ENCODE measurements around the gene PPRC1. TPM values are rescaled to one million over a fixed set of nuclear protein-coding genes. Genes with fewer than 3 reads are reported as not detected.

PPRC1 gene
- total RNA-seq, 1 experiment from 2014 or later = 43.9 TPM

DNA sequence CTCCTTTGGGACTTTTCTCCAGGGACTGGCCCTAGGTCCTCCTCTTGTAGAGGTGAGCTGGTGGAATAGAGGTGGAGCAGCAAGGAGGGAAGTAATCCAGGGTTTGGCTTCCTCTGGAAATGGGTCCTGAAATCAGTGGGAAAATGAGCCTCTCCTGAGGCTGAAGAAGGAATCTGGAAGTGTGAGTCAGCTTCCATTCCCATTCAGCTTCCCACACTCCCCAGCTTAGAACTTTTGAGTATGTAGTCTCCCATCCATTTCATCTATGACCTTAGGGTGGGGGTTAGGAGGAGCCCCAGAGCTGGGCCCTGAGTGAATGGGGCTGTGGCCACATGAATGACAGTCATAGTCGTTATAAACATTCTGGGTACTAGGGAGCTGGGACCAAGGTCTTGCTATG lies 30.4 kb upstream of the PPRC1 start:
- TF ChIP-seq, protein P1, sequence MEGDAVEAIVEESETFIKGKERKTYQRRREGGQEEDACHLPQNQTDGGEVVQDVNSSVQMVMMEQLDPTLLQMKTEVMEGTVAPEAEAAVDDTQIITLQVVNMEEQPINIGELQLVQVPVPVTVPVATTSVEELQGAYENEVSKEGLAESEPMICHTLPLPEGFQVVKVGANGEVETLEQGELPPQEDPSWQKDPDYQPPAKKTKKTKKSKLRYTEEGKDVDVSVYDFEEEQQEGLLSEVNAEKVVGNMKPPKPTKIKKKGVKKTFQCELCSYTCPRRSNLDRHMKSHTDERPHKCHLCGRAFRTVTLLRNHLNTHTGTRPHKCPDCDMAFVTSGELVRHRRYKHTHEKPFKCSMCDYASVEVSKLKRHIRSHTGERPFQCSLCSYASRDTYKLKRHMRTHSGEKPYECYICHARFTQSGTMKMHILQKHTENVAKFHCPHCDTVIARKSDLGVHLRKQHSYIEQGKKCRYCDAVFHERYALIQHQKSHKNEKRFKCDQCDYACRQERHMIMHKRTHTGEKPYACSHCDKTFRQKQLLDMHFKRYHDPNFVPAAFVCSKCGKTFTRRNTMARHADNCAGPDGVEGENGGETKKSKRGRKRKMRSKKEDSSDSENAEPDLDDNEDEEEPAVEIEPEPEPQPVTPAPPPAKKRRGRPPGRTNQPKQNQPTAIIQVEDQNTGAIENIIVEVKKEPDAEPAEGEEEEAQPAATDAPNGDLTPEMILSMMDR (IDR thresholded peaks at IDR 0.05; ENCODE audit: unreplicated experiment) = no peak
- H3K27me3 Mint-ChIP-seq (ENCODE audit: unreplicated experiment) = no peaks in the 10 kb centered on the region
- CTCF ChIA-PET = no interaction called here
- no peak for DNase-seq
- no peak overlapping the region for H3K27ac Mint-ChIP-seq (ENCODE audit: unreplicated experiment)
- H3K36me3 Mint-ChIP-seq (ENCODE audit: insufficient read depth, unreplicated experiment) = no peaks in the 10 kb centered on the region
- no peaks in the 10 kb centered on the region for H3K4me1 Mint-ChIP-seq (ENCODE audit: low read depth, unreplicated experiment)
- no TSS peak for BruUV-seq (replicated peaks)
- no peaks in the 10 kb centered on the region for H3K9me3 Mint-ChIP-seq (ENCODE audit: low read depth, unreplicated experiment)
- H3K4me3 Mint-ChIP-seq (ENCODE audit: low read depth, unreplicated experiment) = no peak overlapping the region
- intact Hi-C loops (cut with micrococcal nuclease; ENCODE audit: unreplicated experiment) = no loop called here

DNA sequence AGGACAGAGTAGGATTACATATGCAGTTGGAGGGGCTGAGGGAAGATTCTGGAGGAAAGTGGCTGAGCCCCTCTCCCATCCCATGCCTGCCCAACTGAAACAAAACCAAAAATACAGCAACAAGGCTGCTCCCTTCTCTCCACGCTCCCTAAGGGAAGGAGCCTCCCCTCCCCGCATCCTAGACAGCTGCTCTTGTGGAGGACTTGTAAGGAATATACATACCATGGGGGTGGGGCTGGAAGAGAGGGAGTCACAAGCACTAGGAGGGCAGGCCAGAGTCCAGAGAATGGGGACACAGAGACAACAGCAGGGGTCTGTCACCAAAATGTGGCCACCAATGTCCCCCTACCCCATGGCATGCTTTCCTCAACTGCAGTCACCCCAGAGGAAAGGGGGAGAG lies 25.8 kb upstream of the PPRC1 start:
- Mint-ChIP-seq H3K36me3 (ENCODE audit: insufficient read depth, unreplicated experiment) (no peaks in the 10 kb centered on the region), H3K27me3 (ENCODE audit: unreplicated experiment) (no peaks in the 10 kb centered on the region), H3K4me1 (ENCODE audit: low read depth, unreplicated experiment) (no peaks in the 10 kb centered on the region), H3K27ac (ENCODE audit: unreplicated experiment) (no peak overlapping the region), H3K4me3 (ENCODE audit: low read depth, unreplicated experiment) (no peak overlapping the region), H3K9me3 (ENCODE audit: low read depth, unreplicated experiment) (no peaks in the 10 kb centered on the region)
- intact Hi-C loops (cut with micrococcal nuclease; ENCODE audit: unreplicated experiment) = no loop called here
- no peak for DNase-seq
- no TSS peak for BruUV-seq (replicated peaks)
- CTCF ChIA-PET = no interaction called here
- TF ChIP-seq, protein P1 (IDR thresholded peaks at IDR 0.05; ENCODE audit: unreplicated experiment) = no peak

DNA sequence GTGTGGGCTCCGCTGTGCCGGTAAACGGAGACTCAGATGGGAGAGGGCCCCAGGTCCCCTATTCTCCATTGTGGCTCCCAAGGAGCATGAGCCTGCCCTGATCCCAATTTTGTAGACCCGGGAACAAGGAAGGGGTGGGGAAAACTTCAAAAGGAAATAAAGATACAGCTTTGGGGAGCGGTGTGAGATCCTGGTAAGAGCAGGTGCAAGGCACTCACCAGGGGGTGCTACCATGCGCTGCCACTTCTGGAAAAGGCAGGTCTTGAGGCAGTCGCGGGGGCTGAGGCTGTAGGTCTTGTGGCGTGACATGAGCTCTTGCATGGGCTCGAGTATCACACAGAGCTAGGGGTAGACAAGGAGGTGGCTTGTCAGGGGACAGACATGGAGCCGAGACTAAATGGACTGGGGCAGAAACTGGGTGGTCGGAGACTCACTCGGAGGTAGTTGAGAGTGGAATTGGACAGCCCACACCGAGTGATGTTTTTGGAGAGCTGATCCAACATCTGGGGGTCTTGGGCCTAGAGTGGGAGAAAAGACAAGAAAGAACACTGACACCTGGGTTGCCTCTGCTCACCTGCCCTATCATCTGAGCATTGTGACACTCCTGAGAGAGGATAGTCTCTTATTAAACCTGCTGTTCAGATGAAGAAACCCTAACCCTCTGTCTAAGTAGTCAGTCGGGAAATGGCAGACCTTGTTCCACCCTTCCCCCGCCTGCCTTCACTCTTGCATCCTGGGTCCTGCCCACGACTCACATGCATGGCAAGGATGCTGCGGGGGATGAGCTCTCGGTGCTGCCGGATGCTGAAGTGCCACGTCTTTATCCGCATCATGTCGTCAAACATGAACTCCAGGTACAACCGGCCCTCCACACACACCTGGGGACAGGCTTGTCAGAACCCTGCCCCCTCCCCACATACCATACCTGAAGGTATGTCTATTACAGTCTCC lies 23.4 kb upstream of the PPRC1 start:
- no TSS peak for BruUV-seq (replicated peaks)
- DNase-seq = no peak
- intact Hi-C loops (cut with micrococcal nuclease; ENCODE audit: unreplicated experiment) = no loop called here
- CTCF ChIA-PET = no interaction called here
- Mint-ChIP-seq H3K27ac (ENCODE audit: unreplicated experiment) (no peak overlapping the region), H3K9me3 (ENCODE audit: low read depth, unreplicated experiment) (no peaks in the 10 kb centered on the region), H3K4me1 (ENCODE audit: low read depth, unreplicated experiment) (peaks cover 11% of the 10 kb centered on the region), H3K4me3 (ENCODE audit: low read depth, unreplicated experiment) (no peak overlapping the region), H3K27me3 (ENCODE audit: unreplicated experiment) (no peaks in the 10 kb centered on the region), H3K36me3 (ENCODE audit: insufficient read depth, unreplicated experiment) (peaks cover 8% of the 10 kb centered on the region)
- TF ChIP-seq, protein P1 (IDR thresholded peaks at IDR 0.05; ENCODE audit: unreplicated experiment) = no peak

DNA sequence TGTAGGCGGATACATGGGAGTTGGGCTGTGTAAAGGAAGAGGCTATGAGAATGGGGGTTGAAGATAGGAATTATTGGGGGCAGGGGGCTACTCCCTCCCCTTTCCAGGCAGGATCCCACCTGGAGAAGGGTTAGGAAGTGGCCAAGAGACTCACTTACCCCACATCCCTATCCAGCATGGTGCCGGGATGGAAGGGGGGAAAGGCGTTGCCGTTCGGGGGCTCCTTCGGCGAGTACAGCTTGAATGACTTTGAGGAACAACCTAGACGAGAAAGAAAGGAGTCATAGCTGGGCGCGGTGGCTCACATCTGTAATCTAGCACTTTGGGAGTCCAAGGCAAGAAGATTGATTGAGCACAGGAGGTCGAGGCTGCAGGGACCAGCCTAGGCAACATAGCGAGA lies 21.6 kb upstream of the PPRC1 start:
- Mint-ChIP-seq H3K9me3 (ENCODE audit: low read depth, unreplicated experiment) (no peaks in the 10 kb centered on the region), H3K27ac (ENCODE audit: unreplicated experiment) (no peak overlapping the region), H3K4me3 (ENCODE audit: low read depth, unreplicated experiment) (no peak overlapping the region), H3K27me3 (ENCODE audit: unreplicated experiment) (no peaks in the 10 kb centered on the region), H3K4me1 (ENCODE audit: low read depth, unreplicated experiment) (peaks cover 19% of the 10 kb centered on the region), H3K36me3 (ENCODE audit: insufficient read depth, unreplicated experiment) (peaks cover 16% of the 10 kb centered on the region)
- DNase-seq = no peak
- TF ChIP-seq, protein P1 (IDR thresholded peaks at IDR 0.05; ENCODE audit: unreplicated experiment) = no peak
- intact Hi-C loops (cut with micrococcal nuclease; ENCODE audit: unreplicated experiment) = no loop called here
- CTCF ChIA-PET = no interaction called here
- no TSS peak for BruUV-seq (replicated peaks)

Data from Calu3 (cell line).